Measurements from ENCODE around the gene MYH11.
"Not testable (repeated sequence)": the region's sequence is repeated elsewhere in the genome, so short reads cannot be mapped to it uniquely, and the experiment has no call there.

The MYH11 gene

GRCh38 chr16:15747937-15748336 lies 108.9 kb downstream of the MYH11 start:
- no peak for DNase-seq

GRCh38 chr16:15746332-15746731 lies 110.5 kb downstream of the MYH11 start:
- no peak for DNase-seq

- no peak for DNase-seq
These were observed 113.2 kb downstream of the MYH11 start for GRCh38 chr16:15743657-15744056.

- DNase-seq, result no peak
These were observed 114.1 kb downstream of the MYH11 start for GRCh38 chr16:15742716-15743115.

GRCh38 chr16:15741207-15741871 lies 115.5 kb downstream of the MYH11 start:
- DNase-seq, result no peak

- no peak for DNase-seq
These were observed 116.9 kb downstream of the MYH11 start for GRCh38 chr16:15739950-15740349.

GRCh38 chr16:15739464-15739863 lies 117.4 kb downstream of the MYH11 start:
- no peak for DNase-seq

- DNase-seq, result no peak
These were observed 119.6 kb downstream of the MYH11 start for GRCh38 chr16:15737140-15737644.

GRCh38 chr16:15736529-15736928 lies 120.3 kb downstream of the MYH11 start:
- no peak for DNase-seq

- DNase-seq, result no peak
These were observed 121.2 kb downstream of the MYH11 start for GRCh38 chr16:15735610-15736009.

- DNase-seq, result no peak
These were observed 124.4 kb downstream of the MYH11 start for GRCh38 chr16:15732416-15732815.

GRCh38 chr16:15729152-15729551 lies 127.7 kb downstream of the MYH11 start:
- no peak for DNase-seq

GRCh38 chr16:15727697-15728096 lies 129.1 kb downstream of the MYH11 start:
- not testable (repeated sequence) for DNase-seq

GRCh38 chr16:15726715-15727114 lies 130.1 kb downstream of the MYH11 start:
- DNase-seq, result no peak

- DNase-seq, result no peak
These were observed 131.1 kb downstream of the MYH11 start for GRCh38 chr16:15725641-15726240.

GRCh38 chr16:15723808-15724207 lies 133.0 kb downstream of the MYH11 start:
- no peak for DNase-seq

GRCh38 chr16:15721018-15721417 lies 135.8 kb downstream of the MYH11 start:
- no peak for DNase-seq

- no peak for DNase-seq
These were observed 140.0 kb downstream of the MYH11 start for GRCh38 chr16:15716694-15717447.

- DNase-seq, result no peak
These were observed 141.6 kb downstream of the MYH11 start for GRCh38 chr16:15715221-15715620.

GRCh38 chr16:15714393-15715172 lies 142.2 kb downstream of the MYH11 start:
- DNase-seq, result no peak

GRCh38 chr16:15708997-15709396 lies 147.8 kb downstream of the MYH11 start:
- no peak for DNase-seq

- DNase-seq, result no peak
These were observed 148.7 kb downstream of the MYH11 start for GRCh38 chr16:15708096-15708495.

- DNase-seq, result no peak
These were observed 149.5 kb downstream of the MYH11 start for GRCh38 chr16:15707332-15707731.

Measured in NCI-H1105 treated with DMSO at 0.1 percent for 48 hours (cell line).